Muscle of back (tissue), 13 donors: Measurements from ENCODE around the gene KIT. TPM values are rescaled to one million over a fixed set of nuclear protein-coding genes. Genes with fewer than 3 reads are reported as not detected.
"Not testable (repeated sequence)": the region's sequence is repeated elsewhere in the genome, so short reads cannot be mapped to it uniquely, and the experiment has no call there.

Experiments
- DNase-seq, 3 donors: peaks; one replicate each; pipeline versions ENCODE4 v3.0.0 to v3.0.0-alpha.2; 2013
- long read RNA-seq, 9 donors: transcript quantifications; one replicate each; lab custom pipeline, GENCODE V29; 2026
- polyA plus RNA-seq, 10 donors: library from polyadenylated mRNA; unstranded; fragments of 120-200 nt; gene quantifications; one replicate each; pipeline ENCODE4 v1.2.1, GENCODE V29; 2013; ENCODE audit not compliant: insufficient read length in 10 of 10

Gene KIT
- 10 to 100 TPM in 7 of 10 donors, 1 to 10 TPM in 3; 7.1 to 13.7 (median 11.7) TPM for polyA plus RNA-seq
- long read RNA-seq, donor 1, partial matches to known transcripts = 0 of 1 reads
- long read RNA-seq, donor 1, other reads (novel, unspliced or antisense) = 0 of 1 reads
- long read RNA-seq, donor 2, partial matches to known transcripts = 0 of 1 reads
- long read RNA-seq, donor 2, other reads (novel, unspliced or antisense) = 0 of 1 reads
- long read RNA-seq, donor 3 = 0 reads
- long read RNA-seq, donor 4, partial matches to known transcripts = 0 of 2 reads
- long read RNA-seq, donor 4, other reads (novel, unspliced or antisense) = 0 of 2 reads
- long read RNA-seq, donor 5, partial matches to known transcripts = 0 of 3 reads
- long read RNA-seq, donor 5, other reads (novel, unspliced or antisense) = 0 of 3 reads
- long read RNA-seq, donor 6, partial matches to known transcripts = 0 of 1 reads
- long read RNA-seq, donor 6, other reads (novel, unspliced or antisense) = 0 of 1 reads
- long read RNA-seq, donor 7 = 0 reads
- long read RNA-seq, donor 8, partial matches to known transcripts = 0 of 1 reads
- long read RNA-seq, donor 8, other reads (novel, unspliced or antisense) = 0 of 1 reads
- long read RNA-seq, donor 9, partial matches to known transcripts = 0 of 2 reads
- long read RNA-seq, donor 9, other reads (novel, unspliced or antisense) = 0 of 2 reads

- peak; percentile 36 to 88 (median 65) for DNase-seq
Observed at GRCh38 chr4:54657551-54658251, at the start of gene KIT. Gene KIT, plus strand, starts transcription at chr4:54657957. Its CDS starts 58 bp downstream, at chr4:54658015.

GRCh38 chr4:54609310-54609709 lies 48.4 kb upstream of the KIT start:
- no peak for DNase-seq

GRCh38 chr4:54614149-54614548 lies 43.6 kb upstream of the KIT start:
- no peak for DNase-seq

GRCh38 chr4:54620773-54621172 lies 37.0 kb upstream of the KIT start:
- DNase-seq = no peak

- peak in 2 of 3 donors; percentile 7 to 38 for DNase-seq
Observed at GRCh38 chr4:54625391-54625790, 32.4 kb upstream of the KIT start.

- peak in 1 of 3 donors; percentile 8 for DNase-seq
Observed at GRCh38 chr4:54626113-54626512, 31.6 kb upstream of the KIT start.

- no peak for DNase-seq
Observed at GRCh38 chr4:54632537-54632936, 25.2 kb upstream of the KIT start.

GRCh38 chr4:54633102-54633740 lies 24.5 kb upstream of the KIT start:
- not testable (repeated sequence) for DNase-seq

GRCh38 chr4:54635318-54635717 lies 22.4 kb upstream of the KIT start:
- DNase-seq = no peak

- DNase-seq = no peak
Observed at GRCh38 chr4:54637325-54637724, 20.4 kb upstream of the KIT start.

GRCh38 chr4:54641101-54641500 lies 16.7 kb upstream of the KIT start:
- not testable (repeated sequence) for DNase-seq

- no peak for DNase-seq
Observed at GRCh38 chr4:54643172-54643571, 14.6 kb upstream of the KIT start.

- DNase-seq = no peak
Observed at GRCh38 chr4:54643958-54644751, 13.6 kb upstream of the KIT start.

- no peak for DNase-seq
Observed at GRCh38 chr4:54645830-54646229, 11.9 kb upstream of the KIT start.

GRCh38 chr4:54647070-54647469 lies 10.7 kb upstream of the KIT start:
- DNase-seq = no peak

GRCh38 chr4:54651050-54651449 lies 6.7 kb upstream of the KIT start:
- DNase-seq = no peak

- DNase-seq = no peak
Observed at GRCh38 chr4:54654753-54655152, 3.0 kb upstream of the KIT start.

- DNase-seq = no peak
Observed at GRCh38 chr4:54657185-54657550, 589 bp upstream of the KIT start.

- DNase-seq = peak; percentile 35 to 87 (median 63)
Observed at GRCh38 chr4:54658252-54659093, 716 bp downstream of the KIT start.

- peak in 1 of 3 donors; percentile 59 for DNase-seq
Observed at GRCh38 chr4:54659313-54659712, 1.6 kb downstream of the KIT start.
